H9 (cell line): ENCODE measurements around the gene RBM38. TPM values are rescaled to one million over a fixed set of nuclear protein-coding genes. Genes with fewer than 3 reads are reported as not detected.

Experiments used
- DNase-seq: peaks from one replicate; pipeline ENCODE4 v3.0.0-alpha.2; 2017
- H2AFZ ChIP-seq: one replicate; pipeline ENCODE4 v1.6.1; 2013; ENCODE audit warnings: mild to moderate bottlenecking, low read length, control low read depth, moderate library complexity
- H2AK5ac ChIP-seq: 2 replicates; pipeline ENCODE4 v1.6.1; 2013; ENCODE audit warnings: low read length, control low read depth, mixed read lengths; ENCODE audit not compliant: insufficient read length
- H2BK120ac ChIP-seq: one replicate; pipeline ENCODE4 v1.6.1; 2013; ENCODE audit warnings: low read depth, mild to moderate bottlenecking, low read length, control low read depth, inconsistent platforms; ENCODE audit not compliant: poor library complexity, severe bottlenecking
- H2BK12ac ChIP-seq: 2 replicates; pipeline ENCODE4 v1.6.1; 2013; ENCODE audit warnings: low read length, control low read depth, mixed read lengths, low read depth; ENCODE audit not compliant: insufficient read length
- H2BK15ac ChIP-seq: 2 replicates; pipeline ENCODE4 v1.6.1; 2013; ENCODE audit warnings: low read depth, low read length, control low read depth
- H2BK20ac ChIP-seq: one replicate; pipeline ENCODE4 v1.6.1; 2013; ENCODE audit warnings: low read depth, mild to moderate bottlenecking, low read length, control low read depth, inconsistent platforms; ENCODE audit not compliant: poor library complexity, severe bottlenecking
- H2BK5ac ChIP-seq: 2 replicates; pipeline ENCODE4 v1.6.1; 2013; ENCODE audit warnings: low read length, control low read depth, mixed read lengths; ENCODE audit not compliant: insufficient read length
- H3K14ac ChIP-seq: 2 replicates; pipeline ENCODE4 v1.6.1; 2013; ENCODE audit warnings: low read length, control low read depth; ENCODE audit not compliant: insufficient read depth
- H3K18ac ChIP-seq: 2 replicates; pipeline ENCODE4 v1.6.1; 2013; ENCODE audit warnings: low read depth, mild to moderate bottlenecking, mixed read lengths, low read length, control low read depth; ENCODE audit not compliant: insufficient read length
- H3K23ac ChIP-seq: 2 replicates; pipeline ENCODE4 v1.6.1; 2013; ENCODE audit warnings: low read length, control low read depth, mixed read lengths, low read depth; ENCODE audit not compliant: insufficient read length
- H3K23me2 ChIP-seq: 2 replicates; pipeline ENCODE4 v1.6.1; 2013; ENCODE audit warnings: low read depth, mild to moderate bottlenecking, mixed read lengths, low read length, control low read depth; ENCODE audit not compliant: insufficient read length, poor library complexity, severe bottlenecking
- H3K27ac ChIP-seq: 2 replicates; pipeline ENCODE4 v1.5.1; 2013; ENCODE audit warnings: low read length, control low read depth, mixed read lengths, low read depth; ENCODE audit not compliant: insufficient read length
- H3K27me3 ChIP-seq: 2 replicates; pipeline ENCODE4 v1.6.1; 2013; ENCODE audit warnings: low read length, control low read depth, inconsistent platforms; ENCODE audit not compliant: insufficient read depth
- H3K4ac ChIP-seq: 2 replicates; pipeline ENCODE4 v1.6.1; 2013; ENCODE audit warnings: low read depth, mild to moderate bottlenecking, control low read depth, inconsistent platforms, low read length, moderate library complexity
- H3K4me1 ChIP-seq: 2 replicates; pipeline ENCODE4 v1.6.1; 2013; ENCODE audit warnings: low read length, control low read depth, inconsistent platforms; ENCODE audit not compliant: insufficient read depth
- H3K4me2 ChIP-seq: 2 replicates; pipeline ENCODE4 v1.6.1; 2013; ENCODE audit warnings: low read length, control low read depth, mixed read lengths; ENCODE audit not compliant: insufficient read length, insufficient read depth
- H3K56ac ChIP-seq: 2 replicates; pipeline ENCODE4 v1.6.1; 2013; ENCODE audit warnings: low read depth, mild to moderate bottlenecking, mixed read lengths, low read length, control low read depth; ENCODE audit not compliant: insufficient read length
- H3K79me1 ChIP-seq: 2 replicates; pipeline ENCODE4 v1.6.1; 2013; ENCODE audit warnings: low read depth, mild to moderate bottlenecking, moderate library complexity, low read length, control low read depth, inconsistent platforms; ENCODE audit not compliant: insufficient read depth, poor library complexity, severe bottlenecking
- H3K79me2 ChIP-seq: 2 replicates; pipeline ENCODE4 v1.6.1; 2013; ENCODE audit warnings: low read length, control low read depth, inconsistent platforms; ENCODE audit not compliant: insufficient read depth
- H3K9ac ChIP-seq: 2 replicates; pipeline ENCODE4 v1.6.1; 2013; ENCODE audit warnings: low read length, control low read depth, mixed read lengths; ENCODE audit not compliant: insufficient read length; ENCODE audit errors: extremely low read depth
- H3K9me3 ChIP-seq: one replicate; pipeline ENCODE4 v1.6.1; 2013; ENCODE audit warnings: low read depth, low read length, inconsistent platforms; ENCODE audit not compliant: control insufficient read depth
- H3T11ph ChIP-seq: one replicate; pipeline ENCODE4 v1.6.1; 2013; ENCODE audit warnings: mild to moderate bottlenecking, low read length, control low read depth, inconsistent platforms
- H4K20me1 ChIP-seq: one replicate; pipeline ENCODE4 v1.6.1; 2013; ENCODE audit not compliant: control insufficient read depth, insufficient read length, insufficient read depth
- H4K5ac ChIP-seq: 2 replicates; pipeline ENCODE4 v1.6.1; 2013; ENCODE audit warnings: low read depth, mild to moderate bottlenecking, mixed read lengths, low read length, control low read depth; ENCODE audit not compliant: insufficient read length
- H4K8ac ChIP-seq: replicated peaks from 2 replicates; pipeline ENCODE4 v1.6.1; 2013; ENCODE audit warnings: low read length, control low read depth, mixed read lengths, low read depth; ENCODE audit not compliant: insufficient read length
- H4K91ac ChIP-seq: 2 replicates; pipeline ENCODE4 v1.6.1; 2013; ENCODE audit warnings: low read depth, mild to moderate bottlenecking, moderate library complexity, mixed read lengths, low read length, control low read depth; ENCODE audit not compliant: insufficient read length
- H3K27ac Mint-ChIP-seq, 3 experiments: 2 replicates in 2 of 3; 3 replicates in 1 of 3; pipeline ENCODE4 v1.8.0; 2020 to 2021; ENCODE audit warnings: mixed read lengths in 3 of 3, mild to moderate bottlenecking in 1 of 3, moderate library complexity in 1 of 3
- H3K27me3 Mint-ChIP-seq: 2 replicates; pipeline ENCODE4 v1.8.0; 2021; ENCODE audit warnings: low read depth, mild to moderate bottlenecking, moderate library complexity, mixed read lengths
- H3K36me3 Mint-ChIP-seq, 3 experiments: 2 replicates in 2 of 3; 3 replicates in 1 of 3; pipeline ENCODE4 v1.8.0; 2020 to 2021; ENCODE audit warnings: low read depth in 3 of 3, mixed read lengths in 3 of 3; ENCODE audit not compliant: insufficient read depth in 1 of 3
- H3K4me1 Mint-ChIP-seq, 2 experiments: 2 replicates each; pipeline ENCODE4 v1.8.0; 2020; ENCODE audit warnings: mixed read lengths in 2 of 2
- H3K4me3 Mint-ChIP-seq, 2 experiments: 2 replicates in 1 of 2; 3 replicates in 1 of 2; pipeline ENCODE4 v1.8.0; 2020 to 2021; ENCODE audit warnings: mild to moderate bottlenecking in 2 of 2, mixed read lengths in 2 of 2, moderate library complexity in 1 of 2
- H3K9me3 Mint-ChIP-seq, 2 experiments: 2 replicates in 1 of 2; 3 replicates in 1 of 2; pipeline ENCODE4 v1.8.0; 2020; ENCODE audit warnings: mild to moderate bottlenecking in 2 of 2, mixed read lengths in 2 of 2, moderate library complexity in 1 of 2
- WGBS: extraction: QIAGEN DNeasy Blood & Tissue Kit; methylation state at CpG from one replicate; pipeline ENCODE4 v1.1.7; 2013; ENCODE audit warnings: missing lambda C conversion rate, low lambda C conversion rate, mixed read lengths; ENCODE audit not compliant: insufficient read length; ENCODE audit errors: extremely low coverage; 5-methylcytosine and 5-hydroxymethylcytosine counted together
- total RNA-seq: library from RNA; stranded (reverse); gene quantifications from 2 replicates; pipeline ENCODE4 v1.2.1, GENCODE V29; 2021
- TF ChIP-seq, protein P1 (sequence below): fragments of 200-600 bp; sonication (generic); conservative IDR thresholded peaks from 3 replicates; pipeline ENCODE4 v1.8.0; 2021; ENCODE audit warnings: antibody characterized with exemption, mild to moderate bottlenecking

The RBM38 gene
- total RNA-seq, 1 experiment from 2014 or later, result 66.8 TPM

DNA sequence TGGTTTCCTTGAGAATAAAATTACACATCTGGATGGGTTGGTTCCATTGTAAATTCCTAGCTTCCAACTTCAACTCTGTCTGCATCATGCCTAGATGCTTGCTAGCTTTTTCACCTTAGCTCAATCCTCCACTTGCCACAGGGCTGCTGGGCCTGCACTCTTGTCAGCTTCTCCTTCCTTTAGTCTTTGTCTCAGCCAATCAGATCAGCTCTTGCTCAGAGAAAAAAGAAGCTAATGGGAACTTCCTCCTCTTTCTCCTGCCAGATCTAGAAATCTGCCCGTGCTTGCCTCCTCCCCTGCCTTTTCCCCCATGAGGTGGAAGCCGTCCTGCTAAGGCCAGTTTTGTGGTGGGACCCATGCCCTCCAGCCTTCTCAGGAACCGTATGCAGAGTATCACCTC lies 21.6 kb upstream of the RBM38 start:
- Histone ChIP-seq H3K9me3 (no peaks in the 10 kb centered on the region), H4K91ac (no peak overlapping the region), H4K8ac (no peak overlapping the region), H3K23ac (no peak overlapping the region), H4K5ac (no peak overlapping the region), H2BK120ac (no peak overlapping the region), H3K18ac (no peak overlapping the region), H3T11ph (no peak overlapping the region), H2BK15ac (no peak overlapping the region), H3K23me2 (no peaks in the 10 kb centered on the region), H3K4me2 (no peak overlapping the region), H2AK5ac (no peak overlapping the region), H3K79me1 (no peaks in the 10 kb centered on the region), H2AFZ (no peak overlapping the region), H3K14ac (no peak overlapping the region), H3K4me1 (no peaks in the 10 kb centered on the region), H2BK12ac (no peak overlapping the region), H4K20me1 (no peaks in the 10 kb centered on the region), H3K56ac (no peak overlapping the region), H2BK5ac (no peak overlapping the region), H3K4ac (no peak overlapping the region), H3K9ac (no peak overlapping the region), H2BK20ac (no peak overlapping the region), H3K27ac (no peak overlapping the region), H3K79me2 (no peaks in the 10 kb centered on the region), H3K27me3 (no peaks in the 10 kb centered on the region)
- no peak for DNase-seq
- Mint-ChIP-seq H3K27me3 (no peaks in the 10 kb centered on the region), H3K9me3 (no peaks in the 10 kb centered on the region), H3K4me3 (no peak overlapping the region), H3K4me1 (peaks cover 6 to 7% of the 10 kb centered on the region in 2 experiments), H3K27ac (peak overlapping the region in 1 of 3 experiments; percentile 77; a peak in 1 of 7 replicates), H3K36me3 (peaks cover 53 to 95% (median 91%) of the 10 kb centered on the region in 3 experiments)
- TF ChIP-seq, protein P1, sequence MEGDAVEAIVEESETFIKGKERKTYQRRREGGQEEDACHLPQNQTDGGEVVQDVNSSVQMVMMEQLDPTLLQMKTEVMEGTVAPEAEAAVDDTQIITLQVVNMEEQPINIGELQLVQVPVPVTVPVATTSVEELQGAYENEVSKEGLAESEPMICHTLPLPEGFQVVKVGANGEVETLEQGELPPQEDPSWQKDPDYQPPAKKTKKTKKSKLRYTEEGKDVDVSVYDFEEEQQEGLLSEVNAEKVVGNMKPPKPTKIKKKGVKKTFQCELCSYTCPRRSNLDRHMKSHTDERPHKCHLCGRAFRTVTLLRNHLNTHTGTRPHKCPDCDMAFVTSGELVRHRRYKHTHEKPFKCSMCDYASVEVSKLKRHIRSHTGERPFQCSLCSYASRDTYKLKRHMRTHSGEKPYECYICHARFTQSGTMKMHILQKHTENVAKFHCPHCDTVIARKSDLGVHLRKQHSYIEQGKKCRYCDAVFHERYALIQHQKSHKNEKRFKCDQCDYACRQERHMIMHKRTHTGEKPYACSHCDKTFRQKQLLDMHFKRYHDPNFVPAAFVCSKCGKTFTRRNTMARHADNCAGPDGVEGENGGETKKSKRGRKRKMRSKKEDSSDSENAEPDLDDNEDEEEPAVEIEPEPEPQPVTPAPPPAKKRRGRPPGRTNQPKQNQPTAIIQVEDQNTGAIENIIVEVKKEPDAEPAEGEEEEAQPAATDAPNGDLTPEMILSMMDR, result no peak
- WGBS, result no CpG with 5 or more reads among the region's 3 CpGs
